ENCODE data around the gene MYBPC1. TPM values are rescaled to one million over a fixed set of nuclear protein-coding genes. Genes with fewer than 3 reads are reported as not detected.
"Not testable (repeated sequence)": the region's sequence is repeated elsewhere in the genome, so short reads cannot be mapped to it uniquely, and the experiment has no call there.

MYBPC1 gene
- total and polyA plus RNA-seq, 3 experiments from 2014 or later = not detected

- Mint-ChIP-seq H3K27ac (no peak overlapping the region), H3K4me3 (no peak overlapping the region), H3K9me3 (no peaks in the 10 kb centered on the region), H3K36me3 (no peaks in the 10 kb centered on the region), H3K27me3 (peaks cover 5 to 8% of the 10 kb centered on the region in 2 donors), H3K4me1 (peaks cover 21 to 28% (median 27%) of the 10 kb centered on the region in 3 donors)
- Histone ChIP-seq H3K27ac (ENCODE audit: low read depth, low read length) (no peak overlapping the region), H3K27me3 (ENCODE audit: insufficient read depth, low read length, poor library complexity, severe bottlenecking) (no peaks in the 10 kb centered on the region), H3K36me3 (ENCODE audit: insufficient read depth, low read length) (no peaks in the 10 kb centered on the region), H3K9me3 (ENCODE audit: low read length) (no peaks in the 10 kb centered on the region), H3K4me3 (ENCODE audit: low read length) (no peak overlapping the region), H3K4me1 (ENCODE audit: insufficient read depth, low read length) (peaks cover 23% of the 10 kb centered on the region)
- CTCF ChIA-PET = interaction anchor here (1.4 to 1.6 kb wide), 2 partner anchors 31 to 92 kb away, joined by 3 read pairs; no protein-coding TSS in a partner anchor
- no peak for DNase-seq
- POLR2A ChIA-PET = no interaction called here
Observed at GRCh38 chr12:101667591-101667990, 72.8 kb downstream of the MYBPC1 start.

GRCh38 chr12:101670007-101670671 lies 75.4 kb downstream of the MYBPC1 start:
- Histone ChIP-seq H3K4me1 (ENCODE audit: insufficient read depth, low read length) (peaks cover 23% of the 10 kb centered on the region), H3K27me3 (ENCODE audit: insufficient read depth, low read length, poor library complexity, severe bottlenecking) (no peaks in the 10 kb centered on the region), H3K4me3 (ENCODE audit: low read length) (no peak overlapping the region), H3K36me3 (ENCODE audit: insufficient read depth, low read length) (no peaks in the 10 kb centered on the region), H3K9me3 (ENCODE audit: low read length) (no peaks in the 10 kb centered on the region), H3K27ac (ENCODE audit: low read depth, low read length) (no peak overlapping the region)
- Mint-ChIP-seq H3K4me1 (peaks cover 21 to 28% (median 27%) of the 10 kb centered on the region in 3 donors), H3K9me3 (no peaks in the 10 kb centered on the region), H3K36me3 (no peaks in the 10 kb centered on the region), H3K27me3 (peaks cover 1 to 8% of the 10 kb centered on the region in 2 donors), H3K27ac (peak overlapping the region in 3 of 8 donors; percentile 15 to 38 (median 18)), H3K4me3 (peak overlapping the region in 2 of 7 donors; percentile 4 to 29)
- peak; percentile 1 to 67 (median 32) for DNase-seq
- ChIA-PET CTCF (no interaction called here), POLR2A (no interaction called here)

GRCh38 chr12:101671157-101671791 lies 76.5 kb downstream of the MYBPC1 start:
- CTCF ChIA-PET = interaction anchor here (1.4 kb wide), 1 partner anchor 88 kb away, joined by 3 read pairs; no protein-coding TSS in a partner anchor
- peaks cover 1 to 3% of the 10 kb centered on the region in 2 donors for H3K27me3 Mint-ChIP-seq

DNA sequence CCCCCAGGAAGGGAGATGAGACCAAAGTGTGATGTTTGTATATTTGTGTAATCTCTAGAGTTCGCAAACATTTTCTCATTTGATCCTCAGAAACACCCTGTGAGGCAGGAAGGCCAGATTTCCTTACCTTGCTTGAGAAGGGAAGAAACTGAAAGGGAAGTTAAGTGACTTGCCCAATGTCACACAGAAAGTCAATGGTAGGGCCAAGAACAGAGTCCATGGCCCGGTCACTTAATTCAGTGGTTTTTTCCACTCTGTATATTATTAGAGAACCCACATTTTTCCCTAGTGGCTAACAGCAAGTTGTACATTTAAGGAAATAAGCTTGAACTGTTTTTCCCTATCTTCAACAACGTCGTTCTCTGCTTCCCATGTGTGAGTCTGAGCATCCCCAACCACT lies 77.1 kb downstream of the MYBPC1 start:
- CTCF ChIA-PET = interaction anchor here (1.4 kb wide), 1 partner anchor 88 kb away, joined by 3 read pairs; no protein-coding TSS in a partner anchor
- H3K4me3 ChIP-seq (ENCODE audit: low read length) = peak overlapping the region; percentile 18
- peak overlapping the region; percentile 1 to 91 (median 72) for H3K27ac Mint-ChIP-seq

More at GRCh38 chr12:101671157-101671791, 76.5 kb downstream of the MYBPC1 start:
- peaks cover 21 to 28% (median 27%) of the 10 kb centered on the region in 3 donors for H3K4me1 Mint-ChIP-seq
- no peaks in the 10 kb centered on the region for H3K36me3 Mint-ChIP-seq
- peak overlapping the region; percentile 7 to 91 (median 70) for H3K4me3 Mint-ChIP-seq
- peak overlapping the region; percentile 18 for H3K4me3 ChIP-seq (ENCODE audit: low read length)
- peak overlapping the region; percentile 1 to 91 (median 72) for H3K27ac Mint-ChIP-seq
- peaks cover 23% of the 10 kb centered on the region for H3K4me1 ChIP-seq (ENCODE audit: insufficient read depth, low read length)
- no peaks in the 10 kb centered on the region for H3K9me3 ChIP-seq (ENCODE audit: low read length)
- no peaks in the 10 kb centered on the region for H3K9me3 Mint-ChIP-seq
- peak in 3 of 5 donors; percentile 37 to 51 (median 49) for DNase-seq
- POLR2A ChIA-PET = no interaction called here
- H3K36me3 ChIP-seq (ENCODE audit: insufficient read depth, low read length) = no peaks in the 10 kb centered on the region
- no peaks in the 10 kb centered on the region for H3K27me3 ChIP-seq (ENCODE audit: insufficient read depth, low read length, poor library complexity, severe bottlenecking)
- no peak overlapping the region for H3K27ac ChIP-seq (ENCODE audit: low read depth, low read length)

GRCh38 chr12:101675555-101675954 lies 80.8 kb downstream of the MYBPC1 start:
- Histone ChIP-seq H3K36me3 (ENCODE audit: insufficient read depth, low read length) (no peaks in the 10 kb centered on the region), H3K9me3 (ENCODE audit: low read length) (no peaks in the 10 kb centered on the region), H3K27me3 (ENCODE audit: insufficient read depth, low read length, poor library complexity, severe bottlenecking) (no peaks in the 10 kb centered on the region), H3K27ac (ENCODE audit: low read depth, low read length) (no peak overlapping the region), H3K4me1 (ENCODE audit: insufficient read depth, low read length) (peaks cover 16% of the 10 kb centered on the region), H3K4me3 (ENCODE audit: low read length) (no peak overlapping the region)
- Mint-ChIP-seq H3K36me3 (no peaks in the 10 kb centered on the region), H3K4me1 (peaks cover 25 to 31% (median 31%) of the 10 kb centered on the region in 3 donors), H3K9me3 (no peaks in the 10 kb centered on the region), H3K4me3 (no peak overlapping the region), H3K27me3 (no peaks in the 10 kb centered on the region), H3K27ac (no peak overlapping the region)
- POLR2A ChIA-PET = no interaction called here
- DNase-seq = no peak
- CTCF ChIA-PET = no interaction called here

More for the DNA sequence above, 77.1 kb downstream of the MYBPC1 start:
- H3K36me3 ChIP-seq (ENCODE audit: insufficient read depth, low read length) = no peaks in the 10 kb centered on the region
- Mint-ChIP-seq H3K36me3 (no peaks in the 10 kb centered on the region), H3K27me3 (no peaks in the 10 kb centered on the region), H3K4me3 (peak overlapping the region; percentile 7 to 91 (median 70)), H3K9me3 (no peaks in the 10 kb centered on the region), H3K4me1 (peaks cover 21 to 28% (median 27%) of the 10 kb centered on the region in 3 donors)
- DNase-seq = no peak
- no peak overlapping the region for H3K27ac ChIP-seq (ENCODE audit: low read depth, low read length)
- H3K4me1 ChIP-seq (ENCODE audit: insufficient read depth, low read length) = peaks cover 23% of the 10 kb centered on the region
- no peaks in the 10 kb centered on the region for H3K27me3 ChIP-seq (ENCODE audit: insufficient read depth, low read length, poor library complexity, severe bottlenecking)
- H3K9me3 ChIP-seq (ENCODE audit: low read length) = no peaks in the 10 kb centered on the region
- POLR2A ChIA-PET = no interaction called here

GRCh38 chr12:101676497-101676896 lies 81.7 kb downstream of the MYBPC1 start:
- POLR2A ChIA-PET, CTCF ChIA-PET: not testable (repeated sequence)

DNA sequence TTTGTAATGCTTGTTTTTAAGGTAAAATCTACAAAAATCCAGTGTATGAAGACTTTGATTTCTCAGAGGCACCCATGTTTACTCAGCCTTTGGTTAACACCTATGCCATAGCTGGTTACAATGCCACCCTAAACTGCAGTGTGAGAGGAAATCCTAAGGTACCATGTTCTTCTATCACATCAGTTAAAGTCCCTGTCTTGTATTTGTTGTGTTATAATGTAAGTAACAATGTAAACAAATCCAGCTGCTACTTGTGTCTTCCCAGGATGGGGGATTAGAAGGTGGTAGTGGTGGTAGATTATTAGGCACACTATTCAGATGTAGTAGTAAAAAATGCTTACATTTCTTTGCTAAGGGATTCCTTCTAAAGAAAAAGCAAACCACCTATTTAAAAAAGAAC lies 83.3 kb downstream of the MYBPC1 start:
- ChIA-PET CTCF (no interaction called here), POLR2A (no interaction called here)
- Mint-ChIP-seq H3K27ac (no peak overlapping the region), H3K4me1 (peaks cover 10 to 12% (median 11%) of the 10 kb centered on the region in 3 donors), H3K27me3 (peaks cover 0 to 2% of the 10 kb centered on the region in 2 donors), H3K9me3 (no peaks in the 10 kb centered on the region), H3K4me3 (no peak overlapping the region), H3K36me3 (no peaks in the 10 kb centered on the region)
- no peaks in the 10 kb centered on the region for H3K9me3 ChIP-seq (ENCODE audit: low read length)
- H3K4me1 ChIP-seq (ENCODE audit: insufficient read depth, low read length) = no peaks in the 10 kb centered on the region
- no peak overlapping the region for H3K27ac ChIP-seq (ENCODE audit: low read depth, low read length)
- no peaks in the 10 kb centered on the region for H3K27me3 ChIP-seq (ENCODE audit: insufficient read depth, low read length, poor library complexity, severe bottlenecking)
- no peak overlapping the region for H3K4me3 ChIP-seq (ENCODE audit: low read length)
- no peak for DNase-seq
- no peaks in the 10 kb centered on the region for H3K36me3 ChIP-seq (ENCODE audit: insufficient read depth, low read length)

More at GRCh38 chr12:101676497-101676896, 81.7 kb downstream of the MYBPC1 start:
- H3K4me3 ChIP-seq (ENCODE audit: low read length); H3K9me3 ChIP-seq (ENCODE audit: low read length); H3K27ac Mint-ChIP-seq; H3K27me3 Mint-ChIP-seq; H3K4me3 Mint-ChIP-seq; H3K4me1 ChIP-seq (ENCODE audit: insufficient read depth, low read length); H3K27me3 ChIP-seq (ENCODE audit: insufficient read depth, low read length, poor library complexity, severe bottlenecking); H3K27ac ChIP-seq (ENCODE audit: low read depth, low read length); H3K9me3 Mint-ChIP-seq; DNase-seq; H3K36me3 ChIP-seq (ENCODE audit: insufficient read depth, low read length); H3K36me3 Mint-ChIP-seq: not testable (repeated sequence)
- H3K4me1 Mint-ChIP-seq = peaks cover 20 to 22% (median 21%) of the 10 kb centered on the region in 3 donors

DNA sequence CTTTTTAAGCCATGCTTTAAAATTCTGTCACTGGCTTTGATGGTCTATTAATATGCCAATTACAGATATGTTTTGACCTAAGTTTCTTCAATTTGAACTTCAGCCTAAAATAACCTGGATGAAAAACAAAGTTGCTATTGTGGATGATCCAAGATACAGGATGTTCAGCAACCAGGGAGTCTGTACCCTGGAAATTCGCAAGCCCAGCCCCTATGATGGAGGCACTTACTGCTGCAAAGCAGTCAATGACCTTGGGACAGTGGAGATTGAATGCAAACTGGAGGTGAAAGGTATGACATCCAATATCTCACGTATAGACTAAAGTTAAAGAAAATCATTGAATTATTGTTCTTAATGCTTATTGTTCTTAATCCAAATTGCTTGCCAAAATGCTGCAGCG lies 85.5 kb downstream of the MYBPC1 start:
- Mint-ChIP-seq H3K9me3 (no peaks in the 10 kb centered on the region), H3K36me3 (no peaks in the 10 kb centered on the region), H3K4me3 (no peak overlapping the region), H3K4me1 (peaks cover 10 to 12% (median 11%) of the 10 kb centered on the region in 3 donors), H3K27me3 (peaks cover 3 to 8% of the 10 kb centered on the region in 2 donors), H3K27ac (no peak overlapping the region)
- POLR2A ChIA-PET = no interaction called here
- CTCF ChIA-PET = no interaction called here
- no peaks in the 10 kb centered on the region for H3K27me3 ChIP-seq (ENCODE audit: insufficient read depth, low read length, poor library complexity, severe bottlenecking)
- H3K27ac ChIP-seq (ENCODE audit: low read depth, low read length) = no peak overlapping the region
- no peaks in the 10 kb centered on the region for H3K36me3 ChIP-seq (ENCODE audit: insufficient read depth, low read length)
- H3K4me3 ChIP-seq (ENCODE audit: low read length) = no peak overlapping the region
- H3K9me3 ChIP-seq (ENCODE audit: low read length) = no peaks in the 10 kb centered on the region
- H3K4me1 ChIP-seq (ENCODE audit: insufficient read depth, low read length) = no peaks in the 10 kb centered on the region
- no peak for DNase-seq
